ENCODE results near the gene RNF217. TPM values are rescaled to one million over a fixed set of nuclear protein-coding genes. Genes with fewer than 3 reads are reported as not detected.

The RNF217 gene
- total RNA-seq, 1 donor from 2014 or later, result 14.1 TPM

GRCh38 chr6:124987291-124987690 lies 25.1 kb downstream of the RNF217 start:
- Histone ChIP-seq H3K27me3 (ENCODE audit: low read depth) (no peaks in the 10 kb centered on the region), H3K9me3 (replicated peaks) (no peaks in the 10 kb centered on the region), H3K4me3 (no peak overlapping the region), H3K4me1 (peaks cover 13% of the 10 kb centered on the region), H3K36me3 (no peaks in the 10 kb centered on the region), H3K27ac (replicated peaks) (no peak overlapping the region)
- no peak for DNase-seq
- intact Hi-C loops (cut with micrococcal nuclease), result no loop called here
- no peak for TF ChIP-seq CTCF (IDR thresholded peaks at IDR 0.05; ENCODE audit: borderline replicate concordance)

- TF ChIP-seq CTCF (IDR thresholded peaks at IDR 0.05; ENCODE audit: borderline replicate concordance), result no peak
- Histone ChIP-seq H3K9me3 (replicated peaks) (no peaks in the 10 kb centered on the region), H3K4me1 (peaks cover 13% of the 10 kb centered on the region), H3K36me3 (no peaks in the 10 kb centered on the region), H3K4me3 (no peak overlapping the region), H3K27ac (replicated peaks) (no peak overlapping the region), H3K27me3 (ENCODE audit: low read depth) (no peaks in the 10 kb centered on the region)
- intact Hi-C loops (cut with micrococcal nuclease), result no loop called here
- DNase-seq, result no peak
Observed at GRCh38 chr6:124987999-124988591, 25.9 kb downstream of the RNF217 start.

- Histone ChIP-seq H3K4me3 (no peak overlapping the region), H3K27me3 (ENCODE audit: low read depth) (no peaks in the 10 kb centered on the region), H3K9me3 (replicated peaks) (no peaks in the 10 kb centered on the region), H3K36me3 (no peaks in the 10 kb centered on the region), H3K27ac (replicated peaks) (no peak overlapping the region), H3K4me1 (peaks cover 13% of the 10 kb centered on the region)
- intact Hi-C loops (cut with micrococcal nuclease), result no loop called here
- no peak for TF ChIP-seq CTCF (IDR thresholded peaks at IDR 0.05; ENCODE audit: borderline replicate concordance)
- DNase-seq, result no peak
Observed at GRCh38 chr6:124989136-124989983, 27.1 kb downstream of the RNF217 start.

- peaks cover 2% of the 10 kb centered on the region for H3K4me1 ChIP-seq
- no peak overlapping the region for H3K4me3 ChIP-seq
- no peak for DNase-seq
- no peaks in the 10 kb centered on the region for H3K9me3 ChIP-seq (replicated peaks)
- TF ChIP-seq CTCF (IDR thresholded peaks at IDR 0.05; ENCODE audit: borderline replicate concordance), result no peak
- H3K36me3 ChIP-seq, result no peaks in the 10 kb centered on the region
- H3K27me3 ChIP-seq (ENCODE audit: low read depth), result no peaks in the 10 kb centered on the region
- intact Hi-C loops (cut with micrococcal nuclease), result no loop called here
- H3K27ac ChIP-seq (replicated peaks), result no peak overlapping the region
Observed at GRCh38 chr6:124990988-124991387, 28.8 kb downstream of the RNF217 start.

GRCh38 chr6:124991764-124992295 lies 29.6 kb downstream of the RNF217 start:
- no peak for DNase-seq
- intact Hi-C loops (cut with micrococcal nuclease), result no loop called here
- no peak for TF ChIP-seq CTCF (IDR thresholded peaks at IDR 0.05; ENCODE audit: borderline replicate concordance)
- no peak overlapping the region for H3K4me3 ChIP-seq
- no peaks in the 10 kb centered on the region for H3K9me3 ChIP-seq (replicated peaks)
- H3K36me3 ChIP-seq, result no peaks in the 10 kb centered on the region
- H3K4me1 ChIP-seq, result no peaks in the 10 kb centered on the region
- no peak overlapping the region for H3K27ac ChIP-seq (replicated peaks)
- H3K27me3 ChIP-seq (ENCODE audit: low read depth), result no peaks in the 10 kb centered on the region
